ENCODE results near the gene PRKCE. TPM values are rescaled to one million over a fixed set of nuclear protein-coding genes. Genes with fewer than 3 reads are reported as not detected.

PRKCE gene
- total RNA-seq, 1 experiment from 2014 or later: 21.7 TPM

DNA sequence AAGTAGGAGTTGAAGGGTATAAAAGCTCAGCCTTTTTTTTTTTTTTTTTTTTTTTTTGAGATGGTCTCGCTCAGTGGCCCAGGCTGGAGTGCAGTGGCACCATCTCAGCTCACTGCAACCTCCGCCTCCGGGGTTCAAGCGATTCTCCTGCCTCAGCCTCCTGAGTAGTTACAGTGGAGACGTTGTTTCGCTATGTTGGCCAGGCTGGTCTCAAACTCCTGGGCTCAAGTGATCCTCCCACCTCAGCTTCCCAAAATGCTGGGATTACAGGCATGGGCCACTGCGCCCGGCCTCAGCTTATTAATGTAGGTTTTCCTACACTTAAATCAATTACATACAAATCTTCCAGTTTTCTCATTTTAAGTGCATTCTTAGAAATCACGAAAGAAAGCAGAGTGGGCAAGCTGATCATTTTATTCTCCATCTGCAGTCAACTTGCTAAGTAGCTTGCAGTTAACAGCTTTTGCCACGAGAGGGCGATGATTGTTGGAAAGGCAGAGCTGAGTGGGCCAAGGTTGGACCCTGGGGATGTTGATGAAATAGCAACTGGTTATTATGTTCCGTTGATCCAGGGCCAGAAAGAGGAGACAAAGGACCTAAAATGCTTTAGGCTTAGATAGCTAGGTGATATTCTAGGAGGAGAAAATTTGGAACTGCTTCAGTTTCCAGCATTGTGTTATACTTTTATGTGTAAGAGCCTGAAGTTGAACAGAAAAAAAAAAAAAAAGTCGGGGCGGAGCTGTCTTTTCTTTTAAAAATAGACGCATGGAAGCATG is 411.4 kb downstream of the PRKCE start:
- ChIA-PET CTCF (interaction anchor here (0.6 to 1.7 kb wide), 18 partner anchors 35 to 400 kb away, joined by 3 to 17 read pairs (median 4); no protein-coding TSS in a partner anchor), POLR2A (ENCODE audit: unreplicated experiment) (interaction anchor here (0.6 to 0.7 kb wide), 4 partner anchors 36 to 300 kb away, joined by 3 read pairs; no protein-coding TSS in a partner anchor)
- Histone ChIP-seq H3K9me3 (ENCODE audit: insufficient read depth, low read depth) (no peaks in the 10 kb centered on the region), H4K20me1 (ENCODE audit: insufficient read depth) (no peaks in the 10 kb centered on the region), H3K4me2 (no peak overlapping the region; the same call in 1 of the 2 replicates), H2AFZ (no peak overlapping the region), H3K79me2 (ENCODE audit: low read depth) (no peaks in the 10 kb centered on the region), H3K27me3 (ENCODE audit: insufficient read depth, low read depth) (no peaks in the 10 kb centered on the region), H3K4me1 (replicated peaks; ENCODE audit: insufficient read depth) (peaks cover 40% of the 10 kb centered on the region), H3K9me2 (ENCODE audit: insufficient read depth) (no peaks in the 10 kb centered on the region), H3K27ac (no peak overlapping the region), H3F3A (ENCODE audit: insufficient read depth, low read depth) (peaks cover 24% of the 10 kb centered on the region), H3K4me3 (no peak overlapping the region), H3K36me3 (ENCODE audit: low read depth) (no peaks in the 10 kb centered on the region)
- TF ChIP-seq EZH2 (IDR thresholded peaks at IDR 0.05; ENCODE audit: low read depth): no peak
- TF ChIP-seq, protein P1, sequence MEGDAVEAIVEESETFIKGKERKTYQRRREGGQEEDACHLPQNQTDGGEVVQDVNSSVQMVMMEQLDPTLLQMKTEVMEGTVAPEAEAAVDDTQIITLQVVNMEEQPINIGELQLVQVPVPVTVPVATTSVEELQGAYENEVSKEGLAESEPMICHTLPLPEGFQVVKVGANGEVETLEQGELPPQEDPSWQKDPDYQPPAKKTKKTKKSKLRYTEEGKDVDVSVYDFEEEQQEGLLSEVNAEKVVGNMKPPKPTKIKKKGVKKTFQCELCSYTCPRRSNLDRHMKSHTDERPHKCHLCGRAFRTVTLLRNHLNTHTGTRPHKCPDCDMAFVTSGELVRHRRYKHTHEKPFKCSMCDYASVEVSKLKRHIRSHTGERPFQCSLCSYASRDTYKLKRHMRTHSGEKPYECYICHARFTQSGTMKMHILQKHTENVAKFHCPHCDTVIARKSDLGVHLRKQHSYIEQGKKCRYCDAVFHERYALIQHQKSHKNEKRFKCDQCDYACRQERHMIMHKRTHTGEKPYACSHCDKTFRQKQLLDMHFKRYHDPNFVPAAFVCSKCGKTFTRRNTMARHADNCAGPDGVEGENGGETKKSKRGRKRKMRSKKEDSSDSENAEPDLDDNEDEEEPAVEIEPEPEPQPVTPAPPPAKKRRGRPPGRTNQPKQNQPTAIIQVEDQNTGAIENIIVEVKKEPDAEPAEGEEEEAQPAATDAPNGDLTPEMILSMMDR (conservative IDR thresholded peaks at IDR 0.05): peak; percentile 99
- intact Hi-C loops (cut with micrococcal nuclease; ENCODE audit: unreplicated experiment): loop anchor here (1.0 to 5.0 kb wide), 5 partner anchors 51 to 398 kb away; partner anchors contain the start of gene EPAS1
- BruUV-seq (replicated peaks): no TSS peak
- peak; percentile 65 to 76 for DNase-seq

DNA sequence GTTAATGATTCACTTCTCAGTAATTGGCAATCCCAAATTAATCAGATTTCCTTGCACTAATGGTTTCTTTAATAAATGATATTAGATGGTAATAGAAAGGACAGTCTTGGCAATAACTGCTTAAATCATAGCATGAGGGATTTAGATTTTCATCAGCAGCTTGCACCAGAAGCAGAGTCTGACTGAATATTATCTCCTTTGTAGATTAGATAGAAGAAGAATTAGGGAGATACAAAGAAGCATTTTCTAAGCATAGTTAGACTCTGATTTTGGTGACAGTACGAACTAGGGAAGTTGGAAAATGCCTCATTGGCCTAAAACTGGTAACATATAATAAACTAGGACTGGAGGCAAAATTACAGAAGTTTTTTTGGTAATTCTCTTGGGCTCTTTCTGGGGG is 412.9 kb downstream of the PRKCE start:
- Histone ChIP-seq H3K9me2 (ENCODE audit: insufficient read depth) (no peaks in the 10 kb centered on the region), H3K9me3 (ENCODE audit: insufficient read depth, low read depth) (no peaks in the 10 kb centered on the region), H3F3A (ENCODE audit: insufficient read depth, low read depth) (peaks cover 39% of the 10 kb centered on the region), H4K20me1 (ENCODE audit: insufficient read depth) (no peaks in the 10 kb centered on the region), H3K36me3 (ENCODE audit: low read depth) (no peaks in the 10 kb centered on the region), H3K4me2 (no peak overlapping the region), H3K79me2 (ENCODE audit: low read depth) (no peaks in the 10 kb centered on the region), H3K4me1 (replicated peaks; ENCODE audit: insufficient read depth) (peaks cover 55% of the 10 kb centered on the region), H2AFZ (no peak overlapping the region), H3K27ac (no peak overlapping the region), H3K4me3 (no peak overlapping the region), H3K27me3 (ENCODE audit: insufficient read depth, low read depth) (no peaks in the 10 kb centered on the region)
- no peak for DNase-seq
- no peak for TF ChIP-seq EZH2 (IDR thresholded peaks at IDR 0.05; ENCODE audit: low read depth)
- TF ChIP-seq, protein P1 (conservative IDR thresholded peaks at IDR 0.05): no peak
- ChIA-PET POLR2A (ENCODE audit: unreplicated experiment) (interaction anchor here (0.6 kb wide), 1 partner anchor 35 kb away, joined by 4 read pairs; no protein-coding TSS in a partner anchor), CTCF (no interaction called here)
- intact Hi-C loops (cut with micrococcal nuclease; ENCODE audit: unreplicated experiment): loop anchor here (5.0 kb wide), 1 partner anchor 52 kb away; no protein-coding TSS in a partner anchor
- BruUV-seq (replicated peaks): no TSS peak

DNA sequence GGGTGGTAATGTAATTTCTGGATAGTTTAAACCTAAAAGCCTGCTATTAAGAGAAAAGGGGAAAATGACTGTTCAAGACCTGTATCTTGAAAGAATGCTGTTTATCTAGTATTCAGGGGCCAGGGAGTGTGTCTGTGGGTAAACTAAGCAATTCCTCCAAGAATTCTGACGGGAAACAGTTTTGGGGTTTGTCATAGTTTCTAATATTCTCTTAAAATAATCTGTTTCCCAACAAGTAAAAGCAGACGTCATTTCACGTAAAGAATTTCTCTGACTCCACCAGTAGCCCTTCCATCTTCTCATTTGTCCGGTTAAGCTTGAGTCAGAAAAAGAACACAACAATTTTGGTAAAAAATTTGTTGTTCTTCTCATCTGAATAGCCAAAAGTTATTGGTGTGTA is 413.7 kb downstream of the PRKCE start:
- H4K20me1 ChIP-seq (ENCODE audit: insufficient read depth): no peaks in the 10 kb centered on the region
- peaks cover 62% of the 10 kb centered on the region for H3K4me1 ChIP-seq (replicated peaks; ENCODE audit: insufficient read depth)
- H3K27ac ChIP-seq: no peak overlapping the region
- peak in 1 of 2 experiments; percentile 52 for DNase-seq
- H3K27me3 ChIP-seq (ENCODE audit: insufficient read depth, low read depth): no peaks in the 10 kb centered on the region
- no peak overlapping the region for H2AFZ ChIP-seq
- ChIA-PET POLR2A (ENCODE audit: unreplicated experiment) (interaction anchor here (0.6 to 0.7 kb wide), 2 partner anchors 35 to 164 kb away, joined by 3 to 4 read pairs; no protein-coding TSS in a partner anchor), CTCF (no interaction called here)
- no TSS peak for BruUV-seq (replicated peaks)
- intact Hi-C loops (cut with micrococcal nuclease; ENCODE audit: unreplicated experiment): loop anchor here (5.0 kb wide), 1 partner anchor 792 kb away; no protein-coding TSS in a partner anchor
- H3K9me2 ChIP-seq (ENCODE audit: insufficient read depth): no peaks in the 10 kb centered on the region
- H3K36me3 ChIP-seq (ENCODE audit: low read depth): no peaks in the 10 kb centered on the region
- H3K9me3 ChIP-seq (ENCODE audit: insufficient read depth, low read depth): no peaks in the 10 kb centered on the region
- no peak overlapping the region for H3K4me2 ChIP-seq
- H3K79me2 ChIP-seq (ENCODE audit: low read depth): 0 out of 2 replicates have a peak, but pooled peaks cover 3% of the 10 kb centered on the region
- no peak for TF ChIP-seq EZH2 (IDR thresholded peaks at IDR 0.05; ENCODE audit: low read depth)
- TF ChIP-seq, protein P1 (conservative IDR thresholded peaks at IDR 0.05): no peak
- peaks cover 43% of the 10 kb centered on the region for H3F3A ChIP-seq (ENCODE audit: insufficient read depth, low read depth)
- no peak overlapping the region for H3K4me3 ChIP-seq
